Activated T-cell treated with anti-CD3 and anti-CD28 coated beads for 48 hours (primary cell): ENCODE data around the gene CYP2E1.
"Not testable (repeated sequence)": the region's sequence is repeated elsewhere in the genome, so short reads cannot be mapped to it uniquely, and the experiment has no call there.

Experiments
- DNase-seq: peaks from one replicate; pipeline ENCODE4 v3.0.0-alpha.2; 2020; ENCODE audit warnings: low read depth

The CYP2E1 gene

GRCh38 chr10:133528845-133529575 is 1.8 kb downstream of the CYP2E1 start:
- DNase-seq: no peak

DNA sequence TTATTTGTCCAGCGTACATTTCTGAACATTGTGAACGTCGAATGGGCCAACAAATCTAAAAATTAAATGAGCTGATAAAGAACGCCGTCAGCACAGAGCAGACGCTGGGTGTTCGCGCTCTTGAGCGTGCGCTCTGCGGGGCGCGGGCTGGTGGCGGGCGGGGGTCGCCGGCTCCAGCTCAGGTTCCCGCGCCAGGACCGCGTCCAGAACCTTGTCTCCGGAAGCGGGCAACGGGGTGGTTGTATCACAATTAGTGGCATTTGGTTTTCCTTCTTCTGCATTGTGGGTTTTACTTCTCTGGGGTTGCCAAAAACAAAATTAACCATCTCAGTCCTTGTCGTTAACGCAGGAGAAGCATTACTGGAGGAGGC is 2.4 kb downstream of the CYP2E1 start:
- no peak for DNase-seq

- no peak for DNase-seq
These were observed 3.3 kb downstream of the CYP2E1 start for GRCh38 chr10:133530506-133530905.

GRCh38 chr10:133532871-133533270 is 5.7 kb downstream of the CYP2E1 start:
- DNase-seq: no peak

DNA sequence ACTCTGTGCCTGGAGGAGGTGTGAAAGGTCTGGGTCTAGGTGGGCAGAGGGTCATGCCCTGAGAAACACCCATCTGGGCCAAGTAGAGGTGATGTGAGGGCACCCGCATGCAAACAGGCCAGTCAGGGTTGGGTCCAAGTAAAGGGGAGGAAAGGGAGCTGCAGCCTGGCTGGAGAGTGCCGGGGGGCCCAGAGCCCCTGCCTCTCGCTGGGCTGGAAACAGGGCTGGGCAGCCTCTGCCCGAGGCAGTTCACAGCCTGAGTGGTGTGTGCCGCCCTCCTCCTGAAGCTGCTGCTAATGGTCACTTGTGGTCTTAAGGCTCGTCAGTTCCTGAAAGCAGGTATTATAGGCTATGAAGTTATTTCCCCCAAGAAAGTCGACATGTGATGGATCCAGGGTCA is 7.3 kb downstream of the CYP2E1 start:
- no peak for DNase-seq

DNA sequence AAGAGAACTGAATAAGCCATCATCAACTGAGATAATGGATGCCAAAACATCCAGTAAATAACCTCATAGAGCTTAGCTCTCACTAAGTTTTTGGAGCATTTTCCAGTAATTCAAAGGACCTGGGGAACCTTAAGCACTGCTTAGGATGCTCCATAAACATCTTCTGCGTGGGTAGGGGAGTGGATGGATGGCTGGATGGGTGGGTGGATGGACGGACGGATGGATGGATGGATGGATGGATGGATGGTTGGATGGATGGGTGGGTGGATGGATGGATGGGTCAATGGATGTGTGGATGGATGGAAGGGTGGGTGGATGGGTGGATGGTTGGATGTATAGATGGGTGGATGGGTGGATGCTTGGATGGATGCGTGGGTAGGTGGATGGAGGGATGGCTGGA is 9.0 kb downstream of the CYP2E1 start:
- no peak for DNase-seq

DNA sequence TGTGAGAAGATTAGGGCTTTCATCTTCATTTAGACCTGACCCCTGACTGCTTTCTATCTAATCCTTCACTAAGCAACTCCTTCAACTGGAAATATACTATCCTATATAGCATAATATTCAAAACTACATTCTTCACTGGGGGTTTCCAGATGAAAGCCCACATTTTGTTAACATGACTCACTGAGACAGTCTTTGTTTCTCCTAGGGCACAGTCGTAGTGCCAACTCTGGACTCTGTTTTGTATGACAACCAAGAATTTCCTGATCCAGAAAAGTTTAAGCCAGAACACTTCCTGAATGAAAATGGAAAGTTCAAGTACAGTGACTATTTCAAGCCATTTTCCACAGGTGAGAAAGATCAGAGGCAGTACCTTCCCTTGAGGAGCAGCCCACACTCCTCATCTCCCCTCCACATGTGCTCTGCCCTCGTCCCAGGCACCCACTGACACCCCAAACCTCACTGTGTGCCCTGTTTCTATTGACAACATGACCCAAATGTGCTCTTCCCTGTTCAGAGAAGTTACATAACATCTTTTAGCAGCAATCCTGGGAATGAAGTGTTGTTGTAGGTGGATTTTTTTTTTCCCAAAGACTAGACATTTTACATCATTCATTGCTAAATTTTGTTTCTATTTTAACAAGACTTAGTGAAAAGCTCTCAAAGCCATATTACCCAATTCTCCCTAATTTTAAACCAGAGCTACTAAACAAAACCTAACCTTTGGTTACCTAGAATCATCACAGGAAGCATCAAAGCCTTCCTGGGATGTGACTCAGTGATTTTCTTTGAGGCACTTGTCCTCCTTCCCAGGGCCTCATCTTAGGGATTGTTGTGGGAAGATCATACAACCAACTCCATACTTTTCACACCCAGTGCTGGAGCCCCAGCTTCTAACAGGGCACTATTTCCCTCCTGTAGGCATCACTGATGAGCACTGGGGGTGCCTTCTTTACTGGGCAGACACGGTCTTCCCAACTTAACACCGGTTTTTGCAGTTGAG is 10.7 kb downstream of the CYP2E1 start:
- DNase-seq: no peak

- not testable (repeated sequence) for DNase-seq
These were observed 14.3 kb downstream of the CYP2E1 start for GRCh38 chr10:133541441-133541975.

DNA sequence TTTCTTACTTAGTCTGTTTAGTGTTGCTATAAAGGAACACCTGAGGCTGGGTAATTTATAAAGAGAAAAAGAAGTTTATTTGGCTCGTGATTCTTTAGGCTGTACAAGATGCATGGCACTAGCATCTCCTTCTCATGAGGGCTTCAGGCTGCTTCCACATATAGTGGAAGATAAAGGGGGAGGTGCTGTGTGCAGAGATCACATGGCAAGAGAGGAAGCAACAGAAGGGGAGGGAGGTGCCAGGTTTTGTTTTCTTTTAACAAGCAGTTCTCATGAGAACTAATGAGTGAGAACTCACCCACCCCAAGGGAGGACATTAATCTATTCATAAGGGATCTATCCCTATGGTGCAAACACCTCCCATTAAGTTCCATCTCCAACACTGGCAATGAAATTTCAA is 17.3 kb downstream of the CYP2E1 start:
- DNase-seq: no peak

DNA sequence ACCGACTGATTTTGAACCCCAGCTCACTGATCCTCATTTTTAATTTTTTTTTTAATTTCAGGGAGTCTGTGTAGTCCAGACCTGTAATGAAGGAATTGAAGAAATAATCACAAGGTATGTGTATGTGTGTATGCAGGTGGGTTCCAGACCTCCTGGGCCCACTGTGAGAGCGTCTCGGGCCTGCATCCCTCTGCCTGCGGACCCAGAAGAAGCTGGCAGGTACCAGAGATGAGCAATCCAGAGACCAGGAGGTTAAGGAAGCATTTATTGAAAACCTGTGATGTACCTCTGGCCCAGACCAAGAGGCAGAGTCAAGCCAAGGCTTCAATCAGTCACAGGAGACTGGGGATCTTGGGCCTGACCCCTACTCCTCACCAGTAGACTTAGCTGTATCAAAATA is 27.4 kb downstream of the CYP2E1 start:
- DNase-seq: no peak

DNA sequence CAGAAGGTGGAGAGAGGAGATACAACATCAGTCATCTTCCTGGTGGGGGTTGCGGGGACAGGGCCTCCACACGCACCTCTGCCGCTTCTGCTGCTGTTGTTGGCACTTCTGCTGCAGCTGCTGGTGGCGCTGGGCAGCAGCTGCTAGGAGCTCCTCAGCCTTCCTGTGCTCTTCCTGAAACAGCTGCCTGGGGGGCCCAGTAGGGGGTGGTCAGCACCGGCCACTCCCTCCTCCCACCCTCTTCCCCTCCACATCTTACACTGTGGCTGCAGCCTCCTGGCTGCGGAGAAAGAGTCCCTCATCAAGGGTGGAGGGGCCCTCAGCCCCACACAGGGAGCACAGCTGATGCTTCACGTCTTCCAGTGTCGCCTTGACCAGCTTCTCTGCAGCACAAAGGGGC is 28.4 kb downstream of the CYP2E1 start:
- no peak for DNase-seq

- no peak for DNase-seq
These were observed 30.2 kb downstream of the CYP2E1 start for GRCh38 chr10:133557381-133557780.

- DNase-seq: no peak
These were observed 32.1 kb downstream of the CYP2E1 start for GRCh38 chr10:133559216-133559615.

DNA sequence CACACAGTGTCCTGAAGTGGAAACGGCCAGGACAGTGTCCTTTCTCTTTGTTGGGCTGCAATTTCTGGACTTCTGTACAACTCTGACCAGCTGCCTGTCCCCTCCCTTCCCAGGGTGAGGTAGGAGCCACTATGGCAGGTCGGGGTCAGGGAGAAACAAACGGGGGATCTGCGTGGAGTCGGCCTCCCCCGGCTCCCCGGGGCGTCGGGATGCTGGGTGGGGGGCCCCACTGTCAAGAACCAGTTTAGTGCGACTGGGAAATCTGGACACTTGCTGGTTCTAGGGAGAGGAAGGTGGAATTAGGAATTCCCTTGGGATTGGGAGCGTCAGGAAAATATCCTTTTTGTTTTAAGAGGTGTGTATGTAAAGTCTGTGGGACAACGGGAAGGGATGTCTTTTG is 37.7 kb downstream of the CYP2E1 start:
- DNase-seq: no peak

DNA sequence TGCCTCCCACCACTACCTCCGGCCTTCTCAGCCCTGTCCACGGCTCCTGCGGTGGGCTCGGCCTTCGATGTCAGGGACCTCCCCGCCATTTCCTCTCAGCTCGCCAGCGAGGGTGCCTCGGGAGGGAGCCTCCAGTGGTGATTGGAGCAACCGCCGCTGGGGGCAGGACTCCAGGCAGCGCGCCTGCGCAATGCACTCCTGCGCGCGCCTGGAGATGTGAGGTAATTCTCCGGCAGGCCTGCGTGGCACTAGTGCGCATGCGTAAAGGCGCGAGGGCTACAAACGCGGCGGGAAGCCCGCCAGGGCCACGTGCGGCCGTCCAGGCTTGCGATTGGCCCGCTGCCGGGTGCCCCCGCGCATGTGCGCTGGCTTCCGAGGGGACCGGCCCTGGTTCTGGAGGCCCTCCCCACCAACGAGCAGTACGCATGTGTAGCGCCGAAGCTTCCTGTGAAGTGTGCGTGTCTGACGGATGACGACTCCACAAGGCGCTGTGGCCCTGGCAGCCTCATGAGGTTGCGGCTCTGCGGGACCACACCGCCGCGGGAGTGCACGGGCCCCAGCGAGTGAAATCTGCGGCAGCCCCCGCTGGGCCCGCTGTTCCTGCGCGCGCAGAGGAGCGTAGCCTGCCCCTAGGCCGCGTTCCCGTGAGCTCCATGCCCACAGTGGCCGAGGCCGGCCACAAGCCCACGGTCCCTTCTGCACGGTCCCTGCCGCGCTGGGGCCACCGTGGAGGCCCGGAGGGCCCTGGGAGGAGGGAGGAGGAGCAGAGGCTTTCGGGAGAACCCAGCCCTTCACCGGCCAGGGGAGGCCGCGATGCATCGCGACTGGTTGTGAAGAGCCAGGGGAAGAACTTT is 38.5 kb downstream of the CYP2E1 start, which contains the start of gene SYCE1:
SYCE1 (minus strand) TSS at position 143 of the 854 bp plus-strand sequence; CDS start at position 89, 54 bp downstream.
- DNase-seq: no peak

- no peak for DNase-seq
These were observed 40.0 kb downstream of the CYP2E1 start for GRCh38 chr10:133567119-133567518.

DNA sequence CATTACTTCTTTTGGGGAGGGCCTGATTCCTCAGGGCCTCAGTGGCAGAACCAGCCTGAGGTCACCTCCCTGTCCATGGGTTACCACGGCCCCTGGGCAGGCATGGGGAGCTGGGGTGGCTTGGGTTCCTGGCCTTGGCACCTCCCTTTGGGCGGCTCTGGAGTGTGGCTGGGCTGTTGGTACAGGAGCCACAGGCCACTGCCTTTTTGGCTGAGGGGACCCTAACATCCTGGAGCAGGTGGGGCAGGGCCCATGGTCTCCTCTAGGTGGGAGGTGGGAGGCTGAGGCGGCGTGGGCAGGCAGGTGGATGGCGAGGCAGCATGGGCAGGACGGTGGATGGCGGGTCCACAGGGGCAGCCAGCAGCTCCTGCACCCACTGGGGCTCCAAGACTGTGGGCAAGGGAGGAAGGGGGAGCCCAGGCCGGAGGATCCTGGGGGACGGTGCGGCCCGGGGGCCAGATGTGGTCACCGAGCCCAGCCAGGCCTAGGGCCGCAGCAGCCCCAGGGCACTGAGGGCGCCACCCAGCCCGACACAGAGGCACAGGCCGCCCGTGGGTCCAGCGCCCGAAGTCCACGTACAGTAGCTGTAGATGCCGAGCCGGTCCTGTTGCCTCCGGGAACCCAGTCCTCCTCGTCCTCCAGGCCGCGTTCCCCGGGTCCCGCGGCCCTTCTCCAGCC is 40.6 kb downstream of the CYP2E1 start:
- DNase-seq: no peak

GRCh38 chr10:133568287-133568614 is 41.1 kb downstream of the CYP2E1 start:
- no peak for DNase-seq

GRCh38 chr10:133568831-133569527 is 41.8 kb downstream of the CYP2E1 start:
- not testable (repeated sequence) for DNase-seq

DNA sequence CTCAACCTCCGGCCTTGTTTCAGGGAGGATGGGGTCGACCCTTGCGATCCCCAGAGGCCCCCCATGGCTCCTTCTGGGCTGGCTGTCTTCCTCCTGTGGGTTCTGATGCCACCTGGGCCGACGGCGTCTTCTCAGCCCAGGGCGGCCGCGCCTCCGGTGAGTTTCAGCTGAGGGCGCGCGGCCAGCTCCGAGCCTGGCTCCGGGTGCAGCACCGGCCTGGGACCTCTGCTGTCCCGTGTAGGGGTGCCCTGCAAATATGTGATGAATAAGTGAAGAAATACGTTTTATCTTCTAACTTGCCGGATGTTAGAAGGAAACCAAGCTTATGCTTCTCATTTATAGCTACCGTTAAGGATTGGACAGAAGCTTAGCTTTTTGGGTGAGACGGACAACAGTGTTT is 42.6 kb downstream of the CYP2E1 start:
- not testable (repeated sequence) for DNase-seq

DNA sequence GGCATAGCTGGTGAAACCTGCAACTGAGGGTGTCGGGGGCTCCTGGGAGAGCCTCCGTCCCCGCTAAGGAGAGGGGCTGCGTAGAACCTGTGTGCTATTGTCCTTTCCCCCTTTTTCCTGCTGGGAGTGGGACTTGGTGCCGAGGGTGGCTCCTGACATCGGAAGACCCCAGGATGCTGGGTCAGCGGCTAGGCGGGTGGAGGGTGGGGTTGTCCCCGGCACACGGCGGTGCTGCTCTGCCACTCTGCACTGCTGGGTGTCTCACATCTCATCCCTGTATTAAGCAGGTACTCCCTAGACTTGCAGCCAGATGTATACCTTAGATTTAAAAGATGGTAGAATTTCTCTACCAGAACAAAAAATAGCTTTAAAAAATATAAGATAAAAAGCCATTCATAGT is 44.9 kb downstream of the CYP2E1 start:
- DNase-seq: not testable (repeated sequence)
